CD4-positive, alpha-beta T cell (primary cell): Measurements from ENCODE around the gene GM2A. TPM values are rescaled to one million over a fixed set of nuclear protein-coding genes. Genes with fewer than 3 reads are reported as not detected.
"Not testable (repeated sequence)": the region's sequence is repeated elsewhere in the genome, so short reads cannot be mapped to it uniquely, and the experiment has no call there.

Experiments used
- ATAC-seq: fragments of 200-7000 bp; cut with Tn5 transposase; one replicate; pipeline ENCODE4 v1.10.0; 2022; ENCODE audit warnings: mild to moderate bottlenecking; ENCODE audit not compliant: poor library complexity
- CTCF ChIA-PET: fragments of 350-600 bp; sonication (Branson Sonifier 250); formaldehyde crosslinking; loops from one replicate; lab custom pipeline; 2021; ENCODE audit warnings: antibody characterized with exemption, inconsistent platforms; lab: Charles Lee
- POLR2A ChIA-PET: fragments of 350-600 bp; sonication (Branson Sonifier 250); formaldehyde crosslinking; loops from one replicate; lab custom pipeline; 2021; ENCODE audit warnings: antibody characterized with exemption, inconsistent platforms; lab: Charles Lee
- DNase-seq, 14 experiments: peaks; one replicate each; pipeline ENCODE4 v3.0.0-alpha.2; 2013 to 2020; ENCODE audit warnings: mixed read lengths in 2 of 14
- H3K27ac ChIP-seq, 2 donors: one replicate each; pipeline versions ENCODE4 v1.5.1 to v1.7.0; 2013; ENCODE audit warnings: low read length in 2 of 2, low read depth in 1 of 2, mild to moderate bottlenecking in 1 of 2
- H3K27me3 ChIP-seq, 2 experiments: 1 replicate in 1 of 2; 2 replicates in 1 of 2; pipeline versions ENCODE4 v1.6.1 to v1.7.0; 2013; ENCODE audit warnings: low read length in 2 of 2, control low read depth in 1 of 2, mild to moderate bottlenecking in 1 of 2, moderate library complexity in 1 of 2; ENCODE audit not compliant: insufficient read depth in 2 of 2, control insufficient read depth in 1 of 2
- H3K36me3 ChIP-seq: one replicate; pipeline ENCODE4 v1.6.1; 2013; ENCODE audit warnings: low read length, control low read depth; ENCODE audit not compliant: insufficient read depth
- H3K4me1 ChIP-seq: one replicate; pipeline ENCODE4 v1.6.1; 2013; ENCODE audit warnings: low read length, control low read depth; ENCODE audit not compliant: insufficient read depth
- H3K4me3 ChIP-seq: one replicate; pipeline ENCODE4 v1.5.1; 2013; ENCODE audit warnings: mild to moderate bottlenecking, low read length, moderate library complexity
- H3K9me3 ChIP-seq, 2 experiments: 1 replicate in 1 of 2; 2 replicates in 1 of 2; pipeline versions ENCODE4 v1.6.1 to v1.7.0; 2013; ENCODE audit warnings: low read length in 2 of 2, mild to moderate bottlenecking in 2 of 2, control low read depth in 1 of 2, moderate library complexity in 1 of 2; ENCODE audit not compliant: control insufficient read depth in 1 of 2, insufficient read depth in 1 of 2
- H3K27ac Mint-ChIP-seq: one replicate; pipeline ENCODE4 v1.8.0; 2020; ENCODE audit warnings: mixed read lengths
- H3K27me3 Mint-ChIP-seq: one replicate; pipeline ENCODE4 v1.8.0; 2021; ENCODE audit warnings: mixed read lengths
- H3K36me3 Mint-ChIP-seq: one replicate; pipeline ENCODE4 v1.8.0; 2021; ENCODE audit warnings: low read depth, mixed read lengths
- H3K4me1 Mint-ChIP-seq: one replicate; pipeline ENCODE4 v1.8.0; 2021; ENCODE audit warnings: low read depth, mixed read lengths
- H3K4me3 Mint-ChIP-seq: one replicate; pipeline ENCODE4 v1.8.0; 2020; ENCODE audit warnings: mild to moderate bottlenecking, mixed read lengths
- H3K9me3 Mint-ChIP-seq: one replicate; pipeline ENCODE4 v1.8.0; 2020; ENCODE audit warnings: mixed read lengths
- CTCF ChIP-seq: fragments of 200-600 bp; IDR thresholded peaks from one replicate; pipeline ENCODE4 v1.8.0; 2022; ENCODE audit warnings: antibody characterized with exemption, mild to moderate bottlenecking
- intact Hi-C, 2 experiments: fragments of 100-400 bp; cut with DNase I in 1 of 2; cut with micrococcal nuclease in 1 of 2; formaldehyde crosslinking; loops; one replicate each; pipeline versions ENCODE4 v1.15.1 to v1.9.0; 2023 to 2025; cut with DNase I, micrococcal nuclease
- total RNA-seq, 174 experiments: library from RNA in 2 of 174; stranded (reverse) in 2 of 174; gene quantifications; one replicate each; pipeline ENCODE4 v1.2.3 and lab custom pipeline; 2021 to 2026

The GM2A gene
- total RNA-seq, 2 experiments from 2014 or later = 3.1 to 4.1 TPM

GRCh38 chr5:151254556-151254955 is 1.6 kb downstream of the GM2A start:
- CTCF ChIA-PET = interaction anchor here (2.6 kb wide), 1 partner anchor 129 kb away, joined by 12 read pairs; no protein-coding TSS in a partner anchor

GRCh38 chr5:151254990-151255389 is 2.0 kb downstream of the GM2A start:
- H3K27me3 ChIP-seq, POLR2A ChIA-PET, DNase-seq, H3K27ac Mint-ChIP-seq, H3K4me3 Mint-ChIP-seq, H3K9me3 Mint-ChIP-seq, H3K27ac ChIP-seq, H3K36me3 ChIP-seq, H3K4me3 ChIP-seq, CTCF ChIA-PET, H3K9me3 ChIP-seq, H3K36me3 Mint-ChIP-seq, H3K27me3 Mint-ChIP-seq, ATAC-seq: not testable (repeated sequence)
- H3K4me1 ChIP-seq = peaks cover 42% of the 10 kb centered on the region
- intact Hi-C loops = loop anchor here (5.0 to 10.0 kb wide), 7 partner anchors 43 to 1700 kb away; partner anchors contain the start of genes ANXA6 (in 1 of the 2), ATOX1 (in 1 of the 2), CSNK1A1 (in 1 of the 2) and G3BP1 (in 1 of the 2)
- peaks cover 61% of the 10 kb centered on the region for H3K4me1 Mint-ChIP-seq

More at GRCh38 chr5:151254556-151254955, 1.6 kb downstream of the GM2A start:
- no peaks in the 10 kb centered on the region for H3K36me3 ChIP-seq
- no peak overlapping the region for H3K27ac ChIP-seq
- H3K27ac Mint-ChIP-seq = no peak overlapping the region
- H3K36me3 Mint-ChIP-seq = no peaks in the 10 kb centered on the region
- intact Hi-C loops = loop anchor here (5.0 to 10.0 kb wide), 6 partner anchors 42 to 1700 kb away; partner anchors contain the start of genes ANXA6 (in 1 of the 2), ATOX1 (in 1 of the 2), CSNK1A1 (in 1 of the 2) and G3BP1 (in 1 of the 2)
- no peaks in the 10 kb centered on the region for H3K9me3 Mint-ChIP-seq
- ATAC-seq (no peak), DNase-seq (no peak)
- peaks cover 61% of the 10 kb centered on the region for H3K4me1 Mint-ChIP-seq
- H3K27me3 Mint-ChIP-seq = no peaks in the 10 kb centered on the region
- no peaks in the 10 kb centered on the region for H3K27me3 ChIP-seq
- POLR2A ChIA-PET = no interaction called here
- no peak for TF ChIP-seq CTCF
- H3K4me1 ChIP-seq = peaks cover 42% of the 10 kb centered on the region
- H3K9me3 ChIP-seq = no peaks in the 10 kb centered on the region
- H3K4me3 Mint-ChIP-seq = peak overlapping the region; percentile 88
- H3K4me3 ChIP-seq = no peak overlapping the region

- Mint-ChIP-seq H3K36me3 (no peaks in the 10 kb centered on the region), H3K27ac (no peak overlapping the region), H3K4me3 (no peak overlapping the region), H3K9me3 (no peaks in the 10 kb centered on the region), H3K4me1 (peaks cover 54% of the 10 kb centered on the region), H3K27me3 (no peaks in the 10 kb centered on the region)
- Histone ChIP-seq H3K27me3 (no peaks in the 10 kb centered on the region), H3K4me1 (peaks cover 35% of the 10 kb centered on the region), H3K9me3 (no peaks in the 10 kb centered on the region), H3K4me3 (no peak overlapping the region), H3K36me3 (peaks cover 2% of the 10 kb centered on the region), H3K27ac (no peak overlapping the region)
- DNase-seq (peak in 2 of 14 experiments; percentile 33 to 36), ATAC-seq (no peak)
- intact Hi-C loops = loop anchor here in 1 of 2 experiments (5.0 to 10.0 kb wide), 3 partner anchors 471 to 1701 kb away; partner anchors contain the start of gene CSNK1A1
- no peak for TF ChIP-seq CTCF
- ChIA-PET POLR2A (no interaction called here), CTCF (no interaction called here)
Observed at GRCh38 chr5:151255621-151256286, 2.8 kb downstream of the GM2A start.
